ENCODE measurements around the gene DGUOK.

DNA sequence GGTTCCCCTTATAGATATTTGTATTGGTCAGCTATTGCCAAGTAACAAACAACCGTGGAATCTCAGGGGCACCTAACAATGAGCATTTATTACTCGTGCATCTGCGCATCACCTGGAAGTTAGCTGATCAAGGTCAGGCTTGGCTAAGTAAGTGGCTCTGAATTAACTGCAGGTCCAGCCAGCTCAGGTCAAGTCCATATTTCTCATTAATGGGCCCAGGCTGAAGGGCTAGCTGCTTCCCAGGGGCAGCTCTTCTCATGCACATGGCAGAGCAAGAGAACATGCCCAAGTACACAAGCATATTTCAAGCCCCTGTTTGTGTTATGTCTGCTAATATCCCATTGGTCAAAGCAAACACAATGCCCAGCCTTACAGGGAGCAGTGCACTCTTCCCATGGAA is 7.8 kb upstream of the DGUOK start:
- TF ChIP-seq POLR2A (IDR thresholded peaks at IDR 0.05), result no peak
- TF ChIP-seq, protein P1, sequence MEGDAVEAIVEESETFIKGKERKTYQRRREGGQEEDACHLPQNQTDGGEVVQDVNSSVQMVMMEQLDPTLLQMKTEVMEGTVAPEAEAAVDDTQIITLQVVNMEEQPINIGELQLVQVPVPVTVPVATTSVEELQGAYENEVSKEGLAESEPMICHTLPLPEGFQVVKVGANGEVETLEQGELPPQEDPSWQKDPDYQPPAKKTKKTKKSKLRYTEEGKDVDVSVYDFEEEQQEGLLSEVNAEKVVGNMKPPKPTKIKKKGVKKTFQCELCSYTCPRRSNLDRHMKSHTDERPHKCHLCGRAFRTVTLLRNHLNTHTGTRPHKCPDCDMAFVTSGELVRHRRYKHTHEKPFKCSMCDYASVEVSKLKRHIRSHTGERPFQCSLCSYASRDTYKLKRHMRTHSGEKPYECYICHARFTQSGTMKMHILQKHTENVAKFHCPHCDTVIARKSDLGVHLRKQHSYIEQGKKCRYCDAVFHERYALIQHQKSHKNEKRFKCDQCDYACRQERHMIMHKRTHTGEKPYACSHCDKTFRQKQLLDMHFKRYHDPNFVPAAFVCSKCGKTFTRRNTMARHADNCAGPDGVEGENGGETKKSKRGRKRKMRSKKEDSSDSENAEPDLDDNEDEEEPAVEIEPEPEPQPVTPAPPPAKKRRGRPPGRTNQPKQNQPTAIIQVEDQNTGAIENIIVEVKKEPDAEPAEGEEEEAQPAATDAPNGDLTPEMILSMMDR (IDR thresholded peaks at IDR 0.05), result no peak

All from prostate gland (tissue), 2 donors.